Measurements from ENCODE around the gene ZNF614. TPM values are rescaled to one million over a fixed set of nuclear protein-coding genes. Genes with fewer than 3 reads are reported as not detected.

ZNF614 gene
- total and polyA plus RNA-seq, 9 of the 15 experiments (the other 6 are each of a cell fraction or from before 2014, with no cell fraction given), result 4.9 to 16.3 (median 11.4) TPM

DNA sequence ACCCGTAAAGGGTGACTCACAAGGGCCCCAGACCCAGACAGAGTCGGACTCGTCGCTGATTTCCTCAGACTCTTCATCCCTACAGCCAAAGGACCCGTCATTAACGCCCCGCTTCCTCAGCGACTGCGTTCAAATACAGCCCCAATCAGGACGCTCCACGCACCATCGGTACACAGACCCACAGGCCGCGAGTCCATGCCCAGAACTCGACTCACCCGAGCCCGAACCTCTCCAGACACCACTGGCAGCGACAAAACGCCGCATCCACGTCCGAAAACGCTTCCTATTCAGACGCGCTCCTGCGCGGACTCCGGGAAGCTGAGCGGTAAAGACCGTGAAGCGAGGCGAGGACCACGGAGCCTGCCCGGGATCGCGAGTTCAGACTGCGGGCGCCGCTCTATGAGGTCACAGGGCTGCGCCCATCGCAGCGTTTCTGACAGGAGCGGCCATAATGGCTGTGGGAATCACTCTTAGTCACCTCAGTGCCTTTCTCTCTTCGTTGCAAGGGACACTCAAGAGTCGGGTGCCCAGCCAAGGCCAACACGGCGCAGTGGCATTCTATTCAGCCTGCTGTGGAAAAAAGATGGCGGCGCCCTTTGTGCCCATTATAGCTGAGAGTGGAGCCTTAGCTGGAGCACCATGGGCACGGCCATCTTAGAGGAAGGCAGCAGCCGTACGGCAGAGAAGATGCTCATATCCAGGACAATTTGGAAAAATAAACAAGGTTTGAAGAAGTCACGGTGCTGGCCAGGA, at the start of gene ZNF614 (continued):
- TF ChIP-seq JUND (IDR thresholded peaks at IDR 0.05; ENCODE audit: borderline replicate concordance, low read depth, low read length) (peak; percentile 71), JUND (tag; IDR thresholded peaks at IDR 0.05; ENCODE audit: borderline replicate concordance, low read depth, low read length) (peak; percentile 68; the same call in 2 of the 3 replicates), SUPT5H (IDR thresholded peaks at IDR 0.05) (peak; percentile 93), TBP (optimal IDR thresholded peaks at IDR 0.05; ENCODE audit: low read depth, low read length) (peak; percentile 79), NFATC3 (IDR thresholded peaks at IDR 0.05) (no peak), ZNF143 (CRISPR knock-in tag; IDR thresholded peaks at IDR 0.05) (no peak), ZNF583 (CRISPR knock-in tag; IDR thresholded peaks at IDR 0.05) (0 out of 2 replicates have a peak, but pooled peaks have one; percentile 37), GATAD2B (IDR thresholded peaks at IDR 0.05; ENCODE audit: borderline replicate concordance) (no peak), FOXM1 (IDR thresholded peaks at IDR 0.05; ENCODE audit: low read depth) (peak; percentile 33; the same call in 1 of the 2 replicates), FOXM1 (CRISPR knock-in tag; IDR thresholded peaks at IDR 0.05; ENCODE audit: low read depth) (no peak), KDM5B (IDR thresholded peaks at IDR 0.05; ENCODE audit: insufficient replicate concordance, low read depth, low read length) (peak; percentile 97), CXXC5 (CRISPR knock-in tag; IDR thresholded peaks at IDR 0.05) (peak; percentile 90), PRMT5 (CRISPR knock-in tag; IDR thresholded peaks at IDR 0.05) (no peak), ELK3 (CRISPR knock-in tag; IDR thresholded peaks at IDR 0.05) (no peak), HNRNPL (IDR thresholded peaks at IDR 0.05; ENCODE audit: low read depth, low read length) (no peak), BCOR (IDR thresholded peaks at IDR 0.05) (0 out of 2 replicates have a peak, but pooled peaks have one; percentile 39), EP300 (IDR thresholded peaks at IDR 0.05; ENCODE audit: low read length) (peak; percentile 31; the same call in 1 of the 2 replicates)
- TF ChIP-seq, protein P1, sequence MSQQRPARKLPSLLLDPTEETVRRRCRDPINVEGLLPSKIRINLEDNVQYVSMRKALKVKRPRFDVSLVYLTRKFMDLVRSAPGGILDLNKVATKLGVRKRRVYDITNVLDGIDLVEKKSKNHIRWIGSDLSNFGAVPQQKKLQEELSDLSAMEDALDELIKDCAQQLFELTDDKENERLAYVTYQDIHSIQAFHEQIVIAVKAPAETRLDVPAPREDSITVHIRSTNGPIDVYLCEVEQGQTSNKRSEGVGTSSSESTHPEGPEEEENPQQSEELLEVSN (IDR thresholded peaks at IDR 0.05; ENCODE audit: borderline replicate concordance in 1 of 2, extremely low read depth in 1 of 2, insufficient read depth in 1 of 2, insufficient read length in 1 of 2, low read depth in 1 of 2, low read length in 1 of 2, poor library complexity in 1 of 2, severe bottlenecking in 1 of 2), result peak; percentile 87 to 92
- TF ChIP-seq, protein P2, sequence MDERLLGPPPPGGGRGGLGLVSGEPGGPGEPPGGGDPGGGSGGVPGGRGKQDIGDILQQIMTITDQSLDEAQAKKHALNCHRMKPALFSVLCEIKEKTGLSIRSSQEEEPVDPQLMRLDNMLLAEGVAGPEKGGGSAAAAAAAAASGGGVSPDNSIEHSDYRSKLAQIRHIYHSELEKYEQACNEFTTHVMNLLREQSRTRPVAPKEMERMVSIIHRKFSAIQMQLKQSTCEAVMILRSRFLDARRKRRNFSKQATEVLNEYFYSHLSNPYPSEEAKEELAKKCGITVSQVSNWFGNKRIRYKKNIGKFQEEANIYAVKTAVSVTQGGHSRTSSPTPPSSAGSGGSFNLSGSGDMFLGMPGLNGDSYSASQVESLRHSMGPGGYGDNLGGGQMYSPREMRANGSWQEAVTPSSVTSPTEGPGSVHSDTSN (CRISPR knock-in tag; IDR thresholded peaks at IDR 0.05; ENCODE audit: low read depth), result no peak
- TF ChIP-seq, protein P2 (tag; conservative IDR thresholded peaks at IDR 0.05; ENCODE audit: low read depth), result peak; percentile 43; the same call in 1 of the 2 replicates
- TF ChIP-seq, protein P3, sequence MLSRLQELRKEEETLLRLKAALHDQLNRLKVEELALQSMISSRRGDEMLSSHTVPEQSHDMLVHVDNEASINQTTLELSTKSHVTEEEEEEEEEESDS (CRISPR knock-in tag; IDR thresholded peaks at IDR 0.05), result no peak

Data from K562 (cell line).